Activated CD8-positive, alpha-beta T cell treated with anti-CD3 and anti-CD28 coated beads for 36 hours (primary cell): Measurements from ENCODE around the gene RPS6KB1. TPM values are rescaled to one million over a fixed set of nuclear protein-coding genes. Genes with fewer than 3 reads are reported as not detected.

ENCODE experiments used
- ATAC-seq: fragments of 200-7000 bp; cut with Tn5 transposase; one replicate; pipeline ENCODE4 v1.10.0; 2021; ENCODE audit warnings: mild to moderate bottlenecking, moderate library complexity
- CTCF ChIA-PET: fragments of 350-600 bp; sonication (Branson Sonifier 250); formaldehyde crosslinking; loops from one replicate; lab custom pipeline; 2021; ENCODE audit warnings: antibody characterized with exemption; lab: Charles Lee
- POLR2A ChIA-PET: fragments of 350-600 bp; sonication (Branson Sonifier 250); formaldehyde crosslinking; loops from one replicate; lab custom pipeline; 2021; ENCODE audit warnings: antibody characterized with exemption; lab: Charles Lee
- DNase-seq: peaks from one replicate; pipeline ENCODE4 v3.0.0-alpha.2; 2020
- H3K27ac Mint-ChIP-seq: one replicate; pipeline ENCODE4 v1.8.0; 2021; ENCODE audit warnings: mild to moderate bottlenecking, mixed read lengths
- H3K27me3 Mint-ChIP-seq: one replicate; pipeline ENCODE4 v1.8.0; 2021; ENCODE audit warnings: mixed read lengths
- H3K36me3 Mint-ChIP-seq: one replicate; pipeline ENCODE4 v1.8.0; 2021; ENCODE audit warnings: low read depth, mixed read lengths
- H3K4me1 Mint-ChIP-seq: one replicate; pipeline ENCODE4 v1.8.0; 2021; ENCODE audit warnings: low read depth, mixed read lengths
- H3K4me3 Mint-ChIP-seq: one replicate; pipeline ENCODE4 v1.8.0; 2021; ENCODE audit warnings: mild to moderate bottlenecking, moderate library complexity, mixed read lengths
- H3K9me3 Mint-ChIP-seq: one replicate; pipeline ENCODE4 v1.8.0; 2021; ENCODE audit warnings: mixed read lengths
- intact Hi-C: fragments of 100-400 bp; cut with micrococcal nuclease; formaldehyde crosslinking; loops from one replicate; pipeline ENCODE4 v1.10.0; 2022
- total RNA-seq, 2 experiments: library from RNA; stranded (reverse); gene quantifications; one replicate each; pipeline ENCODE4 v1.2.3, GENCODE V29; 2021
- TF ChIP-seq, protein P1 (sequence below): fragments of 200-600 bp; IDR thresholded peaks from one replicate; pipeline ENCODE4 v1.8.0; 2022; ENCODE audit warnings: antibody characterized with exemption, mild to moderate bottlenecking

The RPS6KB1 gene
- total RNA-seq, 2 experiments from 2014 or later: 39.9 to 44.2 TPM

DNA sequence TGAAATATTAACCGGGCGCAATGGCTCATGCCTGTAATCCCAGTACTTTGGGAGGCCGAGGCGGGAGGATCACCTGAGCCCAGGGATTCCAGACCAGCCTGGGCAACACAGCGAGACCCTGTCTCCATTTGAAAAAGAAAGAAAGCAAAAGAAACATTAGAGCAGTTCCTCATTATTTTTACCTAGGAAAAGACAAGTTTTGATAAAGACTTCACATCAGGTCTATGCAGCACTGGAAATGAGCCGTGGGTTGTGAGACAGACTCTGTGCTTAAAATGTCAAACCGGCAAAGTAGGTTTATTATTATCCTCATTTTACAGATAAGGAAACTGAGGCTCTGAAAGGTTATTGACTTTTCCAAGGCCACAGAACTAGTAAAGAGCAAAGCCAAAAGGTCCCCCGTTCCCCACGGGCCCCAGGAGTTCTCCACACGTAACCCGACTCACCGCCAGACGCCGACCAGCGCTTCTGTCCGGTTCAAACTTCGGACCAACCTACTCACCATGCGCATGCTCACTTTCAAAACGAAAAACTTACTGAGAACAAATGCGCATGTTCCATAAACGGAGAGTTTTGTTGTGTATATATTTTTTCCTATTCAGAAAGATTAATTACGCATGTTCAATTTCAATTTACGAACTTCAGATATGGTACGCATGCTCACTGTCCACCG, 534 bp upstream of the RPS6KB1 start:
- TF ChIP-seq, protein P1, sequence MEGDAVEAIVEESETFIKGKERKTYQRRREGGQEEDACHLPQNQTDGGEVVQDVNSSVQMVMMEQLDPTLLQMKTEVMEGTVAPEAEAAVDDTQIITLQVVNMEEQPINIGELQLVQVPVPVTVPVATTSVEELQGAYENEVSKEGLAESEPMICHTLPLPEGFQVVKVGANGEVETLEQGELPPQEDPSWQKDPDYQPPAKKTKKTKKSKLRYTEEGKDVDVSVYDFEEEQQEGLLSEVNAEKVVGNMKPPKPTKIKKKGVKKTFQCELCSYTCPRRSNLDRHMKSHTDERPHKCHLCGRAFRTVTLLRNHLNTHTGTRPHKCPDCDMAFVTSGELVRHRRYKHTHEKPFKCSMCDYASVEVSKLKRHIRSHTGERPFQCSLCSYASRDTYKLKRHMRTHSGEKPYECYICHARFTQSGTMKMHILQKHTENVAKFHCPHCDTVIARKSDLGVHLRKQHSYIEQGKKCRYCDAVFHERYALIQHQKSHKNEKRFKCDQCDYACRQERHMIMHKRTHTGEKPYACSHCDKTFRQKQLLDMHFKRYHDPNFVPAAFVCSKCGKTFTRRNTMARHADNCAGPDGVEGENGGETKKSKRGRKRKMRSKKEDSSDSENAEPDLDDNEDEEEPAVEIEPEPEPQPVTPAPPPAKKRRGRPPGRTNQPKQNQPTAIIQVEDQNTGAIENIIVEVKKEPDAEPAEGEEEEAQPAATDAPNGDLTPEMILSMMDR: no peak

DNA sequence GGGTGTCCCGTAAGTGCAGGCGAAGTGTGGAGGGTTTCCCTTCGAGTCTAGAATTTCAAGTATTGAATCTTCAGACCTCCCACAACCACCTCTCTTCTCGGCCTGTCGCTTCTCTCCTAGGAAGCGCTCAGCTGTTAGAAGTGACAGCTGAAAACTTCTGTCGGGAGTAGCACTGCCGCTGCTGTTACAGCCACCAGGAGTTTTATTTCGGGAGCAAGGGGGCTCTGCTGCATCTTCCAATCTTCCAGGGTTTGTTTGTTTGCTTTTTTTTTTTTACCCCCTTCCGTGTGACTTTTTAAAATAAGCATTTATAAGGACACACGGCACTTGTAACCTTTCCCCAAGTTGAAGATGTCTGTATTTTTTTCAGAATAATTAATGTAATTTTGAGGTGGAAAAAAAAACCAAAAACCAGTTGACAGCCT, 767 bp downstream of the RPS6KB1 start:
- Mint-ChIP-seq H3K4me3 (peak overlapping the region; percentile 93), H3K27me3 (no peaks in the 10 kb centered on the region), H3K4me1 (peaks cover 39% of the 10 kb centered on the region), H3K36me3 (peaks cover 26% of the 10 kb centered on the region), H3K27ac (peak overlapping the region; percentile 98), H3K9me3 (no peaks in the 10 kb centered on the region)
- DNase-seq: no peak
- intact Hi-C loops: no loop called here
- CTCF ChIA-PET: interaction anchor here (1.6 to 2.9 kb wide), 3 partner anchors 20 to 145 kb away, joined by 3 to 11 read pairs (median 9); no protein-coding TSS in a partner anchor
- ATAC-seq: no peak
- TF ChIP-seq, protein P1: no peak
- POLR2A ChIA-PET: interaction anchor here (0.7 to 3.9 kb wide), 22 partner anchors 9 to 323 kb away, joined by 3 to 23 read pairs (median 4); partner anchors contain the start of genes PTRH2 and VMP1

More for the DNA sequence above, 534 bp upstream of the RPS6KB1 start:
- Mint-ChIP-seq H3K9me3 (no peaks in the 10 kb centered on the region), H3K4me1 (peaks cover 40% of the 10 kb centered on the region), H3K27ac (peak overlapping the region; percentile 92), H3K36me3 (peaks cover 29% of the 10 kb centered on the region), H3K4me3 (peak overlapping the region; percentile 93), H3K27me3 (no peaks in the 10 kb centered on the region)
- ATAC-seq (no peak), DNase-seq (no peak)
- intact Hi-C loops: no loop called here
- ChIA-PET CTCF (interaction anchor here (1.1 to 2.9 kb wide), 5 partner anchors 17 to 144 kb away, joined by 3 to 11 read pairs (median 6); no protein-coding TSS in a partner anchor), POLR2A (interaction anchor here (0.5 to 3.9 kb wide), 18 partner anchors 17 to 274 kb away, joined by 3 to 23 read pairs (median 4); partner anchors contain the start of genes CLTC, PTRH2 and VMP1)

DNA sequence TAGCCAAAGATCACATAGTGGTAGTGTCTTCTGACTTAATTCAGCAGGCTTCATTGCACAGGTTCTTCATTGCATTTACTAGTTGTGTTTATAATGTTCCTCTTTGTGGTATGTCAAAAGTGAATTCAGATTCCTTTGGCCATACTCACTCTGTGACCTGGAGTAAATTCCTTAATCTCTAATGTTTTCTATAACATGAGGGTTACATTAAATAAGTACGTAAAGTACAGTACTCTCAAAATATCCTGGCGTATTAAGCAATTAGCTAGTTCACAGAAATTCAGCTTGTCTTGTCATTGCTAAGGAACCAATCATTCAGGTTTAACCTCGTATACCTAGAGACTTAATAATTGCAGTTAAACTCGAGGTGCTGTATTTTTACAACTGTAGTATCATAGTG, 4.2 kb downstream of the RPS6KB1 start:
- ATAC-seq: no peak
- ChIA-PET CTCF (no interaction called here), POLR2A (no interaction called here)
- DNase-seq: no peak
- TF ChIP-seq, protein P1: no peak
- Mint-ChIP-seq H3K27me3 (no peaks in the 10 kb centered on the region), H3K36me3 (peaks cover 26% of the 10 kb centered on the region), H3K9me3 (no peaks in the 10 kb centered on the region), H3K4me3 (no peak overlapping the region), H3K4me1 (peaks cover 36% of the 10 kb centered on the region), H3K27ac (no peak overlapping the region)
- intact Hi-C loops: no loop called here

DNA sequence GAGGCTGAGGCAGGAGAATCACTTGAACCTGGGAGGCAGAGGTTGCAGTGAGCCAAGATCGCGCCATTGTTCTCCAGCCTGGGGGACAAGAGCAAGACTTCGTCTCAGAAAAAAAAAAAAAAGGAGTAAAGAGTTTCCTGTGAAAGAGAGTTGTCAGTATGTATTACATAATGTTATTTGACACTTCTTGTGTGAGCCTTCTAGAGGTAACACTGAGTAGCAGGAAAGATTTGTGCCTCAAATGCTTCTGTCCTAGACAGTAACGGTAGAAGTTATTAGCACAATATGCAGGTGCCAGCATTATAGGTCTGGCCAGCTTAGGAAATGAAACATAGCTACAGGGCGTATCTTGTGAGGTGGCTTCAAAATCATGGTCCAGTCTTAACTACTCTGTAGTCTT, 6.2 kb downstream of the RPS6KB1 start:
- Mint-ChIP-seq H3K4me1 (peaks cover 48% of the 10 kb centered on the region), H3K36me3 (peaks cover 25% of the 10 kb centered on the region), H3K27me3 (no peaks in the 10 kb centered on the region), H3K9me3 (no peaks in the 10 kb centered on the region), H3K27ac (no peak overlapping the region), H3K4me3 (no peak overlapping the region)
- CTCF ChIA-PET: interaction anchor here (1.3 to 3.9 kb wide), 5 partner anchors 13 to 187 kb away, joined by 3 to 16 read pairs (median 4); no protein-coding TSS in a partner anchor
- TF ChIP-seq, protein P1: peak; percentile 33
- POLR2A ChIA-PET: interaction anchor here (0.8 kb wide), 1 partner anchor 29 kb away, joined by 3 read pairs; no protein-coding TSS in a partner anchor
- no peak for DNase-seq
- intact Hi-C loops: no loop called here
- ATAC-seq: peak; percentile 81

DNA sequence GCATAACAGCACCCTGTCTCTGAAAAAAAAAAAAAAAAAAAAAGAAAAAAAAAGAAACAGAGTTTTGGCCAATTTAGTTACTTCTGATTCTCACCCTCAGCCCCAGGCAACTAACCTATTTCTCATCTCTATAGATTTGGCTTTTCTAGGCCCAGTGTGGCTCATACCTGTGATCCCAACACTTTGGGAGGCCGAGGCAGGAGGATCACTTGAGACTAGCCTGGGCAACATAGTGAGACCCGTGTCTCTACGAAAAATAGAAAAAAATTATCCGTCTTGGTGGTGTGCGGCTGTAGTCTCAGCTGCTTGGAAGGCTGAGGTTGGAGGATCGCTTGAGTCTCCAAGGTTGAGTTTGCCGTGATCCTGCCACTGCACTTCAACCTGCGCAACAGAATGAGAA, 8.7 kb downstream of the RPS6KB1 start:
- DNase-seq (no peak), ATAC-seq (no peak)
- POLR2A ChIA-PET: no interaction called here
- Mint-ChIP-seq H3K27ac (no peak overlapping the region), H3K4me1 (peaks cover 39% of the 10 kb centered on the region), H3K9me3 (no peaks in the 10 kb centered on the region), H3K36me3 (peaks cover 22% of the 10 kb centered on the region), H3K4me3 (no peak overlapping the region), H3K27me3 (no peaks in the 10 kb centered on the region)
- intact Hi-C loops: no loop called here
- TF ChIP-seq, protein P1: no peak
- CTCF ChIA-PET: interaction anchor here (0.6 to 3.9 kb wide), 3 partner anchors 13 to 156 kb away, joined by 3 to 16 read pairs (median 3); no protein-coding TSS in a partner anchor
